Peyer's patch (tissue), 4 donors: ENCODE measurements around the gene TRIM34.

Experiments used
- CTCF ChIP-seq, 6 experiments: fragments of 450-650 bp in 4 of 6; fragments of 200-600 bp in 2 of 6; sonication (generic) in 1 of 6; IDR thresholded peaks; one replicate each; pipeline ENCODE4 v1.5.1; 2017 to 2019; ENCODE audit warnings: antibody characterized with exemption in 6 of 6, mild to moderate bottlenecking in 3 of 6, moderate library complexity in 1 of 6
- POLR2A ChIP-seq, 2 donors: fragments of 450-650 bp; IDR thresholded peaks; one replicate each; pipeline ENCODE4 v1.5.1; 2017; ENCODE audit warnings: antibody characterized with exemption in 2 of 2, mild to moderate bottlenecking in 2 of 2, moderate library complexity in 2 of 2

GRCh38 chr11:5622802-5623201 lies 2.0 kb upstream of the TRIM34 start:
- no peak for TF ChIP-seq CTCF (IDR thresholded peaks at IDR 0.05)
- TF ChIP-seq POLR2A (IDR thresholded peaks at IDR 0.05) = no peak
